AG09309 (cell line): ENCODE results near the gene UGT2A2.
"Not testable (repeated sequence)": the region's sequence is repeated elsewhere in the genome, so short reads cannot be mapped to it uniquely, and the experiment has no call there.

Experiments
- DNase-seq: peaks from one replicate; pipeline ENCODE4 v3.0.0-alpha.2; 2010; ENCODE audit warnings: low read depth
- H3K4me3 ChIP-seq: 2 replicates; pipeline ENCODE4 v1.5.1; 2011; ENCODE audit warnings: mild to moderate bottlenecking, low read depth, low read length, moderate library complexity; ENCODE audit not compliant: control insufficient read depth
- TF ChIP-seq, protein P1 (sequence below): IDR thresholded peaks from 2 replicates; pipeline ENCODE4 v1.5.1; 2011; ENCODE audit warnings: mild to moderate bottlenecking, low read depth, low read length, inconsistent platforms; ENCODE audit not compliant: insufficient read depth, control insufficient read depth; ENCODE audit errors: missing control alignments

Gene UGT2A2

DNA sequence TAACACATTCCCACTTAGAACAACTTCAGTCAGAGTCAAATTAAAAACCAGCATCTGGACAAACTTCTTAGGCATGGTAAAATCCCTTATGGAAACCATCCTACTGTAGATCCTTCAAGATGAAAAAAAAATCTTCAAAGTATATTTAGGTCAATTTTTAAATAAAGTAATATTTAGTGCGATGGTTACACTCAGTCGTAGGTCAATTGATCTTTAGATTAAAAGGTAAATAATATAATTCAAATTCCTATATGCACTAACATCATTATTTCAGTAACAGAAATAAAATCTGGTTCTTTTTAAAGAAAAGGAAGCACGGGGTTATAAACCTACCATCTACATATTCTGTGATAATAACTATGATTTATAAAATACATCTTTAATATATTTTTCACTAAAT lies at the start of gene UGT2A2:
Gene UGT2A2, minus strand, starts transcription at position 101 of the 400 bp plus-strand sequence. Its CDS starts 2 bp downstream, at position 99.
- no peak within 1 kb of the TSS for H3K4me3 ChIP-seq
- no peak for DNase-seq
- TF ChIP-seq, protein P1, sequence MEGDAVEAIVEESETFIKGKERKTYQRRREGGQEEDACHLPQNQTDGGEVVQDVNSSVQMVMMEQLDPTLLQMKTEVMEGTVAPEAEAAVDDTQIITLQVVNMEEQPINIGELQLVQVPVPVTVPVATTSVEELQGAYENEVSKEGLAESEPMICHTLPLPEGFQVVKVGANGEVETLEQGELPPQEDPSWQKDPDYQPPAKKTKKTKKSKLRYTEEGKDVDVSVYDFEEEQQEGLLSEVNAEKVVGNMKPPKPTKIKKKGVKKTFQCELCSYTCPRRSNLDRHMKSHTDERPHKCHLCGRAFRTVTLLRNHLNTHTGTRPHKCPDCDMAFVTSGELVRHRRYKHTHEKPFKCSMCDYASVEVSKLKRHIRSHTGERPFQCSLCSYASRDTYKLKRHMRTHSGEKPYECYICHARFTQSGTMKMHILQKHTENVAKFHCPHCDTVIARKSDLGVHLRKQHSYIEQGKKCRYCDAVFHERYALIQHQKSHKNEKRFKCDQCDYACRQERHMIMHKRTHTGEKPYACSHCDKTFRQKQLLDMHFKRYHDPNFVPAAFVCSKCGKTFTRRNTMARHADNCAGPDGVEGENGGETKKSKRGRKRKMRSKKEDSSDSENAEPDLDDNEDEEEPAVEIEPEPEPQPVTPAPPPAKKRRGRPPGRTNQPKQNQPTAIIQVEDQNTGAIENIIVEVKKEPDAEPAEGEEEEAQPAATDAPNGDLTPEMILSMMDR, result no peak

DNA sequence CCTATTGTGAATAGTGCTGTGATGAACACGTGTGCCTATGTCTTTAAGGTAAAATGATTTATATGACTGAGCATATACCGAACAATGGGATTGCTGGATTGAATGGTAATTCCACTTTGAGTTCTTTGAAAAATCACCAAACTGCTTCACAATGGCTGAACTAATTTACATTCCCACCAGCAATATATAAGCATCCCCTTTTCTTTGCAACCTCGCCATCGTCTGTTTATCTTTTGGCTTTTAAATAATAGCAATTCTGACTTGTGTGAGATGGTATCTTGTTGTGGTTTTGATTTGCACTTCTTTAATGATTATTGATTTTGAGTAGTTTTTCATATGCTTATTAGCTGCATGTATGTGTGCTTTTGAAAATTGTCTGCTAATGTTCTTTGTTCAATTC lies 45.4 kb upstream of the UGT2A2 start:
- TF ChIP-seq, protein P1, result no peak
- H3K4me3 ChIP-seq, result no peak overlapping the region
- DNase-seq, result no peak

DNA sequence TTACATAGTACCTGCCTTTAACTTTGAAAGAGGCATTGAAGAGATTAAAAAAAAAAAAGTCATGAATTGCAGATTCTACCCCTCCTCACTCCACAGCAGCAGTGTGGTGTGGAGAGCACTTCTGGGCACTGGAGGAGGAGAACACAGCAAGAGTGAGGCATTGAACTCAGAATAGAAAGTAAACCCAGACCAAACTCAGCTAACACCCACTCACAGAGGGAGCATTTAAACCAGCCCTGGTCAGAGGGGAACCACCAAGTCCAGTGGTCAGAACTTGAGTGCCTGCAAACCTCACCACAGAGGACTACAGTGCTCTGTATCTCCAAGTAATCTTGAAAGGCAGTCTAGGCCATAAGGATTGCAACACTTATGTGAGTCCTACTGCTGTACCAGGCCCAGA lies 29.2 kb upstream of the UGT2A2 start:
- TF ChIP-seq, protein P1, result no peak
- no peak for DNase-seq
- no peak overlapping the region for H3K4me3 ChIP-seq

DNA sequence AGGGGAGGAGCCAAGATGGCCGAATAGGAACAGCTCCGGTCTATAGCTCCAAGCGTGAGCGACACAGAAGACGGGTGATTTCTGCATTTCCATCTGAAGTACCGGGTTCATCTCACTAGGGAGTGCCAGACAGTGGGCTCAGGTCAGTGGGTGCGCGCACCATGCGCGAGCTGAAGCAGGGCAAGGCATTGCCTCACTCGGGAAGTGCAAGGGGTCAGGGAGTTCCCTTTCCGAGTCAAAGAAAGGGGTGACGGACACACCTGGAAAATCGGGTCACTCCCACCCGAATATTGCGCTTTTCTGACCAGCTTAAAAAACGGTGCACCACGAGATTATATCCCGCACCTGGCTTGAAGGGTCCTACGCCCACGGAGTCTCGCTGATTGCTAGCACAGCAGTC lies 24.6 kb upstream of the UGT2A2 start:
- DNase-seq, H3K4me3 ChIP-seq: not testable (repeated sequence)

DNA sequence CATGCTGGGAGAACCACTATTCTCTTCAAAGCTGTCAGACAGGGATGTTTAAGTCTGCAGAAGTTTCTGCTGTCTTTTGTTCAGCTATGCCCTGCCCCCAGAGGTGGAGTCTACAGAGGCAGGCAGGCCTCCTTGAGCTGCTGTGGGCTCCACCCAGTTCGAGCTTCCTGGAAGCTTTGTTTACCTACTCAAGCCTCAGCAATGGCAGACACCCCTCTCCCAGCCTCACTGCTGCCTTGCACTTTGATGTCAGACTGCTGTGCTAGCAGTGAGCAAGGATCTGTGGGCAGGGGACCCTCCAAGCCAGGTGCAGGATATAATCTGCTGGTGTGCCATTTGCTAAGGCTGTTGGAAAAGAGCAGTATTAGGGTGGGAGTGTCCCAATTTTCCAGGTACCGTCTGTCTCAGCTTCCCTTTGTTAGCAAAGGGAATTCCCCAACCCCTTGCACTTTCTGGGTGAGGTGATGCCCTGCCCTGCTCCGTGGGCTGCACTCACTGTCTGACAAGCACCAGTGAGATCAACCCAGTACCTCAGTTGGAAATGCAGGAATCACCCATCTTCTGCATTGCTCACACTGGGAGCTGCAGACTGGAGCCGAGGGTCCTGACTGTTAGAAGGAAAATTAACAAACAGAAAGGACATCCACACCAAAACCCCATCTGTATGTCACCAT lies 21.8 kb upstream of the UGT2A2 start:
- H3K4me3 ChIP-seq, DNase-seq: not testable (repeated sequence)

DNA sequence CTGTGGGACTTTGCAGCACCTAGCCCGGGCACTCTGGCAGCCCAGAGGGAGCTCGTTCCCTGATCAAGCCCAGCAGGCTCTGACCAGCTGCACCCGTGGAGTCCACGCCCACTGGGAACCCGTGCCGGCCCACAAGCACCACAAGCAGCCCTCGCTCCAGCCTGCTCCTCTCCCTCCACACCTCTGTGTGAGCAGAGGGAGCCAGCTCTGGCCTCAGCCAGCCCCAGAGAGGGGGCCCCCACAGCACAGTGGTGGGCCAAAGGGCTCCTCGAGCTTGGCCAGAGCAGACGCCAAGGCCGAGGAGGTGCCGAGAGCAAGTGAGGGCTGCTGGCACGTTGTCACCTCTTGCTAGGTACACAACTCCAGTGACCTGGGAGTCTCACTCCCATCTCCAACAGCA lies 18.7 kb upstream of the UGT2A2 start:
- TF ChIP-seq, protein P1, result no peak
- DNase-seq, result no peak
- no peak overlapping the region for H3K4me3 ChIP-seq

DNA sequence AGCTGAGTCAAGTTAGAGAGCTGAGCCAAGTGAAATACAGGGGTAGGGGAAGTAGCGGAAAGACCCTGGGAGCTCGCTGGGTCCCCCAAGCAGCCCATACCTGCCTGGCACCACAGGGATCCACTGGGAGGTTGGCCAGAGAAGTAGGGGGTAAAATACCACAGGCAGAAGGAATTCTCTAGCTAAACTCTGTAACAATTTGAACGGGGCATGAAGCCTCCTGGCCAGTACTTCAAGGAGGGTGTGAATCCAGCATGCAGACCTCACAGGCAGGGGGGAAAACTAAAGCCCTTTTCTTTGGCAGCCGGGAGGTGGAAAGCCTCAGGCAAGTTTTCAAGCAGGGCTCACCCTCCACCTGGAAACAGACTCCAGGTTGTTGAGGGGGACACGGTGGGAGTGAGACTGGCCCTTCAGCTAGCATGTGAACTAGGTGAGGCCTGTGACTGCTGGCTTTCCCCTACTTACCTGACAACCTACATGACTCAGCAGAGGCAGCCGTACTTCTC lies 17.3 kb upstream of the UGT2A2 start:
- TF ChIP-seq, protein P1, result no peak
- DNase-seq, result no peak
- H3K4me3 ChIP-seq, result no peak overlapping the region

DNA sequence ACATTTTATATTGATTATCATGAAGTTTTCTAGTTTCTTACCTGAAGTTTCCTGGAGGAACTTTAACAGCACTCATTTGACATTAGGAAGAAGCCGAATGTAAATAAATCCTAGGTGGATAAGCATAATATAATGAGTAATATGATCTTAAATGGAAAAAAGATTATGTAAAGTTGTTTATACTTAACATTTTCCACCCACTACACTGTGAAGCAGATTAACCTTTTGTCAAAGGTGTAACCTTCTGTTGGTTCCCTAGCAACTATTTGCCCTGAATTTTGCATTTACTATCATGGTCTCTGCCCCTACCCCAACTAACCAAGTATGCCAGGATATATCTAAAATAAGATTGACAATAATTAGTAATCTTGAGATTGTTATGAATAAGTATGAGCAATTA lies 13.7 kb upstream of the UGT2A2 start, which contains the start of gene UGT2A1:
Gene UGT2A1, minus strand, starts transcription at position 101 of the 400 bp plus-strand sequence. CDS start 5,603 bp downstream, outside the sequence.
- TF ChIP-seq, protein P1, result no peak

More for the DNA sequence above, 13.7 kb upstream of the UGT2A2 start, which contains the start of gene UGT2A1:
- DNase-seq, result no peak
- H3K4me3 ChIP-seq, result no peak within 1 kb of the TSS
